T-helper 1 cell treated with Interleukin-12 subunit alpha and Interleukin-12 subunit beta and Interleukin-4 antibody, amounts not matched to agents 30 μg/mL and 1 μg/mL, for 36 hours (primary cell): ENCODE data around the gene MCM7.
A peak's percentile ranks its signal among the peaks of the same experiment; 100 is the strongest.

ENCODE experiments used
- H3K27ac Mint-ChIP-seq: one replicate; pipeline ENCODE4 v1.8.0; 2021; ENCODE audit warnings: mild to moderate bottlenecking, mixed read lengths
- H3K27me3 Mint-ChIP-seq: one replicate; pipeline ENCODE4 v1.8.0; 2021; ENCODE audit warnings: low read depth, mixed read lengths
- H3K36me3 Mint-ChIP-seq: one replicate; pipeline ENCODE4 v1.8.0; 2021; ENCODE audit warnings: low read depth, mixed read lengths
- H3K4me1 Mint-ChIP-seq: one replicate; pipeline ENCODE4 v1.8.0; 2021; ENCODE audit warnings: low read depth, mixed read lengths
- H3K4me3 Mint-ChIP-seq: one replicate; pipeline ENCODE4 v1.8.0; 2021; ENCODE audit warnings: mild to moderate bottlenecking, moderate library complexity, mixed read lengths
- H3K9me3 Mint-ChIP-seq: one replicate; pipeline ENCODE4 v1.8.0; 2021; ENCODE audit warnings: mixed read lengths

The MCM7 gene

DNA sequence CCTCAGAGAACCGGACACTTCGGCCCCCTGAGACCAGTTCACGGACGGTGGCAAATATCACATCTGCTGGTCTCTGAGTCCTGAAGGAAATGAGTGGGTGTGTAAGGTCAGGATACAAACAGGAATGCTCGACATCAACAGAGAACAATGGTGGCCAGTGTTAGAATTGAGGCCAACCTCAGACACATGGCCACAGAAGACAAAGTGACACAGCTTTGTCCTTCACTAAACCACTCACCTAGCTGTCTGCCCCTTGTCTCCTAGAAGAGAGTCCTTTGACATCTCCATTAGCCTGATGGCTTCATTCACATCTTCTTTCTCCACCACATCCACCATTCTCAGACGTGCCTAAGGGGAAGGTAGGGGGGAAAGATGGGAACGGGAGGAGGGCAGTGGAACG lies 8.1 kb downstream of the MCM7 start:
- H3K9me3 Mint-ChIP-seq, result no peaks in the 10 kb centered on the region
- H3K4me3 Mint-ChIP-seq, result no peak overlapping the region
- H3K27me3 Mint-ChIP-seq, result no peaks in the 10 kb centered on the region
- H3K4me1 Mint-ChIP-seq, result peaks cover 15% of the 10 kb centered on the region
- H3K27ac Mint-ChIP-seq, result no peak overlapping the region
- H3K36me3 Mint-ChIP-seq, result peaks cover 62% of the 10 kb centered on the region

DNA sequence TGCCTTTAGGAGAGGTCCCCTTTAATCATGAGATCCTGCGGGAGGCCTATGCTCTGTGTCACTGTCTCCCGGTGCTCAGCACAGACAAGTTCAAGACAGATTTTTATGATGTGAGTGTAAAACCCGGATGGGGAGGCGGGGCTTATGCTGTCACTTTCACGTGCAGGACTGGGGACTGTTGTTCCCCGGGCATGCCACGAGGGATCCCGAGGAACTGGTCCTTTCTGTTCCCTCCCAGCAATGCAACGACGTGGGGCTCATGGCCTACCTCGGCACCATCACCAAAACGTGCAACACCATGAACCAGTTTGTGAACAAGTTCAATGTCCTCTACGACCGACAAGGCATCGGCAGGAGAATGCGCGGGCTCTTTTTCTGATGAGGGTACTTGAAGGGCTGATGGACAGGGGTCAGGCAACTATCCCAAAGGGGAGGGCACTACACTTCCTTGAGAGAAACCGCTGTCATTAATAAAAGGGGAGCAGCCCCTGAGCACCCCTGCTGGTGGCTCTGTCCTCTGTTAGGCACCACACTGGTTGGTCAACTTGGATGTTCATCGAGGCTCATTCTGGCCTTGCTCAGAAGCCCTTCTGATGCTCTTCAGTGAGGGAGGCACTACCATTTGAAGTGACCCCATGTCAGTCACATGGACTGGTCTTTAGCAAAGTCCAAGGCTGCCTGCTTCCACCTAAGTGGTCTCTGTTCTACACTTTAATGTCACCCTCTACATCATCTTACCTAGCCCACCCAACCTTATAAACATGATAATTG lies 9.6 kb downstream of the MCM7 start:
- H3K4me3 Mint-ChIP-seq, result no peak overlapping the region
- H3K27ac Mint-ChIP-seq, result no peak overlapping the region
- peaks cover 14% of the 10 kb centered on the region for H3K4me1 Mint-ChIP-seq
- no peaks in the 10 kb centered on the region for H3K27me3 Mint-ChIP-seq
- H3K9me3 Mint-ChIP-seq, result no peaks in the 10 kb centered on the region
- H3K36me3 Mint-ChIP-seq, result peaks cover 50% of the 10 kb centered on the region

DNA sequence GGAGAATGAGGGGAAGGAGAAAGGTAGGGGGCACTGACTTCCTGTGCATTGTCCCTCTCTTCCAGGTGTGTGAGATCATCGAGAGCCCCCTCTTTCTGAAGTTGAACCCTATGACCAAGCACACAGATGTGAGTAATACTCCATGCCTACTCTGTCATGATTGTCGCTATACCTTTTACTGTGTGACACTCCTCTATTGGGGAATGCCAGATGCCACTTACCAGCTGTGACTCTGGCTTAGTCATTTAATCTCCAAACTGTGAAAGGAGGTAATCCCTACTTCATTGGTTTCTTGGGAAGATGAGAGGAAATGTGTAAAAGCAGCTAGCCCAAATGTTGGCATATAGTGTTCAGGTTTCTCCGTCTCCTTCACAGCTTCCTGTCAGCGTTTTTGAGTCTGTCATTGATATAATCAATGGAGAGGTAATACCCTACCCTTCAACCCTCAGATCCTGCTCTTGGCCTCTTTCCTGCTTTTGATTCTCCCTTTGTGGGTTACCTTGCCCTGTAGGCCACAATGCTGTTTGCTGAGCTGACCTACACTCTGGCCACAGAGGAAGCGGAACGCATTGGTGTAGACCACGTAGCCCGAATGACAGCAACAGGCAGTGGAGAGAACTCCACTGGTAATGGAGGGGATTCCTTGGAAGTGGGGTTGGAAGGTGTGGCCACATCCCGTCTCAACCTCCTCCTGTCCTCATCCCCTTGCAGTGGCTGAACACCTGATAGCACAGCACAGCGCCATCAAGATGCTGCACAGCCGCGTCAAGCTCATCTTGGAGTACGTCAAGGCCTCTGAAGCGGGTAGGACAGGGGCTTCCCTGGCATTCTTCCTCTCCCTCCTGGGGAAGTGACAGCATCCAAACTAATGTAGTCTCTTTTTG lies 10.4 kb downstream of the MCM7 start:
- no peaks in the 10 kb centered on the region for H3K27me3 Mint-ChIP-seq
- peak overlapping the region; percentile 28 for H3K4me3 Mint-ChIP-seq
- no peaks in the 10 kb centered on the region for H3K9me3 Mint-ChIP-seq
- H3K36me3 Mint-ChIP-seq, result peaks cover 42% of the 10 kb centered on the region
- H3K27ac Mint-ChIP-seq, result peak overlapping the region; percentile 22
- H3K4me1 Mint-ChIP-seq, result peaks cover 14% of the 10 kb centered on the region

DNA sequence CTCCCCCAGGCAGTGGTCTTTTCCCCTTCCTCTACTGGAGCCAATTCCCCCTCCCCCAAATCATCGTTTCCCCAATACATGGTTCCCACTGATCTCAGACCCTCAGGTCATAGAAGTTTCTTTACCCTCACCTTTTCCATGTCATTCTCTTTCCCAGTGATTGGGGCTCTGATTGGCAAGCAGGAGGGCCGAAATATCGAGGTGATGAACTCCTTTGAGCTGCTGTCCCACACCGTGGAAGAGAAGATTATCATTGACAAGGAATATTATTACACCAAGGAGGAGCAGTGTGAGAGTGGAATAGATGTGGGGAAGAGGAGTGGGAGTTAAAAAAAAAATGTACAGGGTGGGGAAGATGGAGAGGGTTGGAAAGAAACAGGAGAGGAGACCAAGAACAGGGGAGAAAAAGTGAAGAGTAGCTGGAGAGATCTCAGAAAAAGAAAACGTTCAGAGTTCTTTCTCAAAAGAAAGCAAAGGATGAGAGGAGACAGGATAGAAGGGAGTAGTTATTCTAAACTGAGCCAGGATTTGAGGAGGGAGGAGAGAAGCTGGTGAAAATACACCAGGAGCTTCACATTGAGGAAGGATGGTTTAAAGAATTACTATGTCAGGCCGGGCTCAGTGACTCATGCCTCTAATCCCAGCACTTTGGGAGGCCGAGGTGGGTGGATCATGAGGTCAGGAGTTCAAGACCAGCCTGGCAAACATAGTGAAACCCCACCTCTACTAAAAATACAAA lies 11.6 kb downstream of the MCM7 start:
- Mint-ChIP-seq H3K9me3 (no peaks in the 10 kb centered on the region), H3K4me3 (peak overlapping the region; percentile 89), H3K27me3 (peaks cover 5% of the 10 kb centered on the region), H3K36me3 (peaks cover 35% of the 10 kb centered on the region), H3K4me1 (peaks cover 14% of the 10 kb centered on the region), H3K27ac (peak overlapping the region; percentile 92)

DNA sequence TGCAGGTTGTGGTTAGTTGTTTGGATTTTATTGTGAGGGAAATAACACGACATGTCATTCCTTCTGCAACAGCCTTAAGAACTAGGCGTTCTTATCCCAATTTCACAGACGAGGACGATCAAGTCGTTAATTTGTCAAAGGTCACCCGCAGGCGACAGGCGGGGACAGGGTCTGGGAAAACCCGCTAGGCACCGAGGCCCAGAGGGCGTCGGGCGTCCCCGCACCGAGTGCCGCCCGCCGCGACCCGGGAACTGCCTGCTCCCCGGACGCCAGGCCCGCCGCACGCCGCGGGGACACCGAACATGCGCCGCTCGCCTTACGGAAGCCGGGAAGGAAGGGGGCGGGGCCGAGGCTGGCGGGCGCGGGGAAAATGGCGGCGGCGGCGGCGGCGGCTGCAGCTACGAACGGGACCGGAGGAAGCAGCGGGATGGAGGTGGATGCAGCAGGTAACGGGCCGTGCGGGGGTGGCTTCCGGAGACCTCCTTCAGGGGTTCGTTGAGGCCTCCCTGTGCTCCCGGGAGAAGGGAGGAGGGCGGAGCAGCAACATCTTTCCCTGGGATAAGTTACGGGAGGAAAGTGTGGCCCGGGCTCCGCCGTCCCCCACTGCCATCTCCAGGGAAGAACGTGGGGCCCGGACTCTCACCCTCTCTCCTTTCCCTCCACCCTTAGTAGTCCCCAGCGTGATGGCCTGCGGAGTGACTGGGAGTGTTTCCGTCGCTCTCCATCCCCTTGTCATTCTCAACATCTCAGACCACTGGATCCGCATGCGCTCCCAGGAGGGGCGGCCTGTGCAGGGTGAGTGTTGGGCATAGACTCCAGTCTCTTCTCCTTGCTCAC lies 12.4 kb downstream of the MCM7 start, which contains the start of gene COPS6:
Gene COPS6, plus strand, starts transcription at position 349 of the 837 bp plus-strand sequence. Its CDS starts 22 bp downstream, at position 371.
- Mint-ChIP-seq H3K4me3 (peak within 1 kb of the TSS; percentile 89), H3K9me3 (no peaks in the 10 kb centered on the region), H3K27me3 (peaks cover 6% of the 10 kb centered on the region), H3K4me1 (peaks cover 14% of the 10 kb centered on the region), H3K36me3 (peaks cover 33% of the 10 kb centered on the region), H3K27ac (peak within 1 kb of the TSS; percentile 92)

DNA sequence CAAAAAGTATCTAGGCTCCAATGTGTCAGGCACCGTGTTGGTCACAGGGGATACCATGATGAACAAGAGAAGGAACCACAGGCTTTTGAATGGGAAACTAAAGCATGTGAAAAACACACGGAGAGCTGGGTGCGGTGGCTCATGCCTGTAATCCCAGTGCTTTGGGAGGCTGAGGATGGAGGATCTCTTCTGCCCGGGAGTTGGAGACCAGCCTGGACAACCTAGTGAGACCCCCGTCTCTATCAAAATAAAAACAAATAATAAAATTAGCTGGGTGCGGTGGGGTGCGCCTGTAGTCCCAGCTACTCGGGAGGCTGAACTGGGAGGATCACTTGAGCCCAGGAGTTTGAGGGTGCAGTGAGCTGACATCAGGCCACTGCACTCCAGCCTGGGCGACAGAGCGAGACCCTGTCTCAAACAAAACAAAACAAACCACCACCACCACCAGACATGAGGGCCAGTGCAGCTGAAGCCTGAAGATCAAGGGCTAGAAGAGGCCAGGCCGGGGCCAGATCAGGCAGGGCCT lies 13.0 kb downstream of the MCM7 start:
- H3K9me3 Mint-ChIP-seq, result no peaks in the 10 kb centered on the region
- H3K4me3 Mint-ChIP-seq, result peak overlapping the region; percentile 89
- H3K4me1 Mint-ChIP-seq, result peaks cover 14% of the 10 kb centered on the region
- peaks cover 6% of the 10 kb centered on the region for H3K27me3 Mint-ChIP-seq
- peaks cover 26% of the 10 kb centered on the region for H3K36me3 Mint-ChIP-seq
- peak overlapping the region; percentile 92 for H3K27ac Mint-ChIP-seq

DNA sequence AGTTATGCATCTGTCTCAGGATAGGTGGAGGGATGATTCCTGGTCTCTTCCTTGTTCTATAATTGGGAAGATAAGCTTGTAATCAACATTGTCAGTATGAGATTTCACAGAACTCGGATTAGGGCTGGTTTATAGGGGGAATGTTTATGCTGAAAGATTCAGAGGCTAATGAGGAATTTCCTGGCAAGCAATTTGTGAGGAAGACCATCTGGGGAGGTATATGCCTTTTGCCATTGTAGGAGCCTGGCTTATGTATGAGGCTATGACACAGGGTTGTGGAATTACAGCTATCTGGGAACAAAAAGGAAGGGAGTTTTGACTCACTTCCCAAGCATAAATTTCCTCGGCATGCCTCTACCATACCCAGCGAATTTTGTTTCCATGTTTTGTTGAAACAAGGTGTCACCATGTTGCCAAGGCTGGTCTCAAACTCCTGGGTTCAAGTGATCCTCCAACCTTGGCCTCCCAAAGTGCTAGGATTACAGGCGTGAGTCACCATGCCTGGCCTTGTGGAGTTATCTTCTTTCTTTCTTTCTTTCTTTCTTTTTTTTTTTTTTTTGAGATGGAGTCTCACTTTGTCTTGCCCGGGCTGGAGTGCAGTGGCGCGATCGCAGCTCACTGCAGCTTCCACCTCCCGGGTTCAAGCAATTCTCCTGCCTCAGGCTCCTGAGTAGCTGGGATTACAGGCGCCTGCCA lies 14.0 kb downstream of the MCM7 start:
- Mint-ChIP-seq H3K4me1 (peaks cover 21% of the 10 kb centered on the region), H3K36me3 (peaks cover 17% of the 10 kb centered on the region), H3K27me3 (peaks cover 10% of the 10 kb centered on the region), H3K27ac (no peak overlapping the region), H3K4me3 (peak overlapping the region; percentile 42), H3K9me3 (no peaks in the 10 kb centered on the region)

DNA sequence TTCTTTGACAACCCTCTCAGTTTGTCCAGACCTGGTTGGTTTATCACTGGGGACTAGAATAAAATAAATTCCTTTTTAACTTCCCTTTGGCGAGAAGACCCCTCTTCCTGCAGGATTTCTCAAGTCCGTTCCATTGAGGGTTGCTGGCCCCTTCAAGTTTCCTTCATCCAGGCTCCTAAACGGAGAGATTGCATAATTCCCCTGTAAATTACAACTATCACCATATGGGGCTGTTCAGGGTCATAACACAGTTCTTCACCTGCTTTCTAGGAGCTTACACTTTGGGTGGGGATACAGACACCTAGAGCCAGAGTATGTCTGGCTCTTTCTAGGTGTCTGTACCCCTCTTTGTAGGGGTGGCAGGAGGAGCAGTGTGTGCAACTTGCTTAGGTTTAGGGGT lies 15.7 kb downstream of the MCM7 start:
- Mint-ChIP-seq H3K9me3 (no peaks in the 10 kb centered on the region), H3K27me3 (peaks cover 10% of the 10 kb centered on the region), H3K36me3 (peaks cover 6% of the 10 kb centered on the region), H3K4me1 (peaks cover 26% of the 10 kb centered on the region), H3K4me3 (no peak overlapping the region), H3K27ac (no peak overlapping the region)

DNA sequence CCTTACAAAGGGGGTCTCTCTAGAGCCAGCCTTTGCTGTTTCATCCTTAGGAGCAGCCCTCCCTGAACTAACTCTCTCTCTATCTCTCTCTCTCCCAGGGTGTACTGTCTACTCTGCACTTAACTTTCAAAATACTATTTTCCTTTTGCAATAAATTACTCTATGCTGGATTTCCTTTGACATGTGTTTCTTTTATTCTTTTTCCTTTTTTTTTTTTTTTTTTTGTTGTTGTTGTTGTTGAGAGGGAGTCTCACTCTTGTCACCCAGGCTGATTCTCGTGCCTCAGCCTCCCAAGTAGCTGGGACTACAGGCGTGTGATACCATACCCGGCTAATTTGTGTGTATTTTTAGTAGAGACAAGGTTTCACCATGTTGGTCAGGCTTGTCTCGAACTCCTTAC lies 18.2 kb downstream of the MCM7 start:
- no peaks in the 10 kb centered on the region for H3K9me3 Mint-ChIP-seq
- peaks cover 8% of the 10 kb centered on the region for H3K36me3 Mint-ChIP-seq
- H3K27ac Mint-ChIP-seq, result peak overlapping the region; percentile 81
- peak overlapping the region; percentile 90 for H3K4me3 Mint-ChIP-seq
- H3K27me3 Mint-ChIP-seq, result peaks cover 10% of the 10 kb centered on the region
- peaks cover 22% of the 10 kb centered on the region for H3K4me1 Mint-ChIP-seq

DNA sequence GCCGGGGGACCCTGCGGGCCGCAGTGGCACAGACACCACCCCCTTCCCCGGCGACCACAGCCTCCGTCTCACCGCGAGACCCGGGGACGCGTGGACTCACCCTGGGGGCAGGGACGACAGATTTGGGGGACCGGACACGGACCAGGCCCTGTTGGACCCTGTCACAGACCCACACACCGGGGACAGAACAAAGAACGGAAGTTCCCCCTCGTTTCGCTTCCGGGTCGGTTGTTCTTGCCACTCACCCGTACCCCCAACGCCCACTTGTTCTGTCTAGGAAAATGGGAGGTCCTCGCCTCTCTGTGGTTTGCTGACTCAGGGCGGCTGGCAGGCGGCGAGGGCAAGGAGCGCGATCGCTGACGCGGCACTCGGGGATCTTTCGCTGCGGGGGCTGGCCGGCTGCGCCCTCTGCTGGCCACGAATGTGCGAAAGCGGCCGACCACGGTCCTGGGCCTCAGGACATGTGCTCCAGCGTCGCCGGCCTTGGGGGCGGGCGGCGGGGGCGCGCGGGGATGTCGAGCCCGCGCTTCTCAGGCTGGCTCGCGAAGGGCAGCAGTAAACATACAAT lies 19.6 kb downstream of the MCM7 start, which contains the start of gene ZNF3:
Gene ZNF3, minus strand, starts transcription at position 189 of the 568 bp plus-strand sequence. CDS start 4,366 bp downstream, outside the sequence.
- Mint-ChIP-seq H3K27ac (peak within 1 kb of the TSS; percentile 85), H3K27me3 (peaks cover 10% of the 10 kb centered on the region), H3K4me1 (peaks cover 22% of the 10 kb centered on the region), H3K4me3 (peak within 1 kb of the TSS; percentile 90), H3K36me3 (peaks cover 14% of the 10 kb centered on the region), H3K9me3 (no peaks in the 10 kb centered on the region)

DNA sequence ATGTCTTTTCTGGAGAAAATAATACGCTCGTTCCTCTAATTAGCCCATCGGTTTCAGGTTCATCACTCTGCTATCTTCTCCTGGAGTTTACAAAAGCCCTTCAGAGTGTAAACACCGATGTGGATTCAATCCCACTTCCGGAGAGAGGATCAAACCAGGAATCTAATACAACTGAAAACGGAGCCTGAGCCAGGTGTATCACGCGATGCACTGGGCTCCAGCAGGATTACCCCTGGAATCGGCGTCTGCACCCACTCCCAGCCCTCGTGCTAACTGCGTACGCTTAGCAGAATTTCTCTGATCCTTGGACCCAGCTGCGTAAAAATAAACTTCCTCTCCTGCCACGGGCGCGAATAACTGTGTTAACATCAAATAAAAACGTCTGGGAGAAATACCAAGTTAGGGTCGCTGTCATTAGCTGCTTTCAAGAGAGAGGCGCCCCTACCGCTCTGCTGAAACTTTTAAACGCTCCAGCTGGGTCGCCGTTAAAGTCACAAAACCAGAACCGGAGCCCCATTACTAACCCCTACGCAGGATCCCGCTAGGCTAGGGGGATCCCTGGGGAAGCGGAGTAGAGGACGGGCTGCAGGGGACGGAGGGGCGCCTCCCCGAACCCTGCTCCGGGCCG lies 20.2 kb downstream of the MCM7 start:
- Mint-ChIP-seq H3K27me3 (peaks cover 10% of the 10 kb centered on the region), H3K9me3 (no peaks in the 10 kb centered on the region), H3K4me1 (peaks cover 22% of the 10 kb centered on the region), H3K4me3 (peak overlapping the region; percentile 90), H3K36me3 (peaks cover 18% of the 10 kb centered on the region), H3K27ac (peak overlapping the region; percentile 85)

DNA sequence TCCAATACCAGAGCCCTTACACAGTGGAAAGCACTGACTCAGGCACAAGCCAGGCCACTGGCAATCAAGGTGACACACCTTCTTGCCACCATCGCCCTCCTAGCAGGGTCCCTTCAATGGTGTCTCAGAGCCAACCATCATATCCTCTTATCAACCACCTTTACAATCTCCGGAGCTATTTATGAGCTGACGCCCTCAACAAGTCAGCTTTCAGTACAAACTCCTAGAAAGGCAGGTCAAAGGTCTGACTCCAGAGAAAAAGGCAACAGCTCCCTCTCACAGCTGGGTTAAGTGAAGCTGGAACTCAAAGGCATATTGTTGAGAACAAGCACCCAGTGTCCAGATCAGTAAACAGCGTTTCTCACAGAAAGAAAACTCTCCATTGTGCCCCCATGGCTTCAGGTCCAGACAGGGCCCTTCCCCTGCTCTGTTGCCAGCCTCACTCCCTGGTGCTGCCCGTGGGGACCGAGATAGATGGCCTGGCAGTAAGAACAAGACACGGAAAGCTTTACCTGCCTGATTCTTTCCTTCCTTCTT lies 22.1 kb downstream of the MCM7 start:
- H3K4me1 Mint-ChIP-seq, result peaks cover 22% of the 10 kb centered on the region
- peaks cover 37% of the 10 kb centered on the region for H3K36me3 Mint-ChIP-seq
- H3K27ac Mint-ChIP-seq, result no peak overlapping the region
- peaks cover 4% of the 10 kb centered on the region for H3K27me3 Mint-ChIP-seq
- no peaks in the 10 kb centered on the region for H3K9me3 Mint-ChIP-seq
- H3K4me3 Mint-ChIP-seq, result no peak overlapping the region
